ENCODE data around the gene PARVA. TPM values are rescaled to one million over a fixed set of nuclear protein-coding genes. Genes with fewer than 3 reads are reported as not detected.

The PARVA gene
- total RNA-seq, 1 experiment from 2014 or later = 18.1 TPM

- no peak overlapping the region for H3K23ac ChIP-seq (ENCODE audit: insufficient read length, low read depth, low read length)
- no peak overlapping the region for H3K4ac ChIP-seq (ENCODE audit: low read depth, low read length)
- H3K4me1 ChIP-seq (ENCODE audit: insufficient read depth, low read length) = no peaks in the 10 kb centered on the region; the same call in 1 of the 2 replicates
- H3K36me3 Mint-ChIP-seq (ENCODE audit: insufficient read depth in 1 of 3, low read depth in 3 of 3) = peaks cover 2 to 7% (median 3%) of the 10 kb centered on the region in 3 experiments; a peak in 5 of 7 replicates
- no peak overlapping the region for H4K8ac ChIP-seq (replicated peaks; ENCODE audit: insufficient read length, low read depth, low read length)
- H3K4me3 Mint-ChIP-seq = no peak overlapping the region
- no peaks in the 10 kb centered on the region for H4K20me1 ChIP-seq (ENCODE audit: control insufficient read depth, insufficient read depth, insufficient read length)
- H3K23me2 ChIP-seq (ENCODE audit: insufficient read length, low read depth, low read length, poor library complexity, severe bottlenecking) = no peaks in the 10 kb centered on the region
- no CpG with 5 or more reads among the region's 8 CpGs for WGBS (ENCODE audit: extremely low coverage, insufficient read length, low lambda C conversion rate)
- no peaks in the 10 kb centered on the region for H3K79me1 ChIP-seq (ENCODE audit: insufficient read depth, low read depth, low read length, poor library complexity, severe bottlenecking)
- peaks cover 3% of the 10 kb centered on the region in 2 experiments for H3K9me3 Mint-ChIP-seq
- TF ChIP-seq, protein P1, sequence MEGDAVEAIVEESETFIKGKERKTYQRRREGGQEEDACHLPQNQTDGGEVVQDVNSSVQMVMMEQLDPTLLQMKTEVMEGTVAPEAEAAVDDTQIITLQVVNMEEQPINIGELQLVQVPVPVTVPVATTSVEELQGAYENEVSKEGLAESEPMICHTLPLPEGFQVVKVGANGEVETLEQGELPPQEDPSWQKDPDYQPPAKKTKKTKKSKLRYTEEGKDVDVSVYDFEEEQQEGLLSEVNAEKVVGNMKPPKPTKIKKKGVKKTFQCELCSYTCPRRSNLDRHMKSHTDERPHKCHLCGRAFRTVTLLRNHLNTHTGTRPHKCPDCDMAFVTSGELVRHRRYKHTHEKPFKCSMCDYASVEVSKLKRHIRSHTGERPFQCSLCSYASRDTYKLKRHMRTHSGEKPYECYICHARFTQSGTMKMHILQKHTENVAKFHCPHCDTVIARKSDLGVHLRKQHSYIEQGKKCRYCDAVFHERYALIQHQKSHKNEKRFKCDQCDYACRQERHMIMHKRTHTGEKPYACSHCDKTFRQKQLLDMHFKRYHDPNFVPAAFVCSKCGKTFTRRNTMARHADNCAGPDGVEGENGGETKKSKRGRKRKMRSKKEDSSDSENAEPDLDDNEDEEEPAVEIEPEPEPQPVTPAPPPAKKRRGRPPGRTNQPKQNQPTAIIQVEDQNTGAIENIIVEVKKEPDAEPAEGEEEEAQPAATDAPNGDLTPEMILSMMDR (conservative IDR thresholded peaks at IDR 0.05) = no peak
- H3T11ph ChIP-seq (ENCODE audit: low read length) = no peak overlapping the region
- H2BK5ac ChIP-seq (ENCODE audit: insufficient read length, low read length) = no peak overlapping the region
- no peaks in the 10 kb centered on the region for H3K9me3 ChIP-seq (ENCODE audit: control insufficient read depth, low read depth, low read length)
- H3K56ac ChIP-seq (ENCODE audit: insufficient read length, low read depth, low read length) = no peak overlapping the region
- H4K91ac ChIP-seq (ENCODE audit: insufficient read length, low read depth, low read length) = no peak overlapping the region
- H3K14ac ChIP-seq (ENCODE audit: insufficient read depth, low read length) = no peak overlapping the region
- no peak overlapping the region for H2AFZ ChIP-seq (ENCODE audit: low read length)
- no peak overlapping the region for H3K9ac ChIP-seq (ENCODE audit: extremely low read depth, insufficient read length, low read length)
- no peak overlapping the region for H3K27ac ChIP-seq (ENCODE audit: insufficient read length, low read depth, low read length)
- H2AK5ac ChIP-seq (ENCODE audit: insufficient read length, low read length) = no peak overlapping the region
- no peaks in the 10 kb centered on the region for H3K79me2 ChIP-seq (ENCODE audit: insufficient read depth, low read length)
- H2BK12ac ChIP-seq (ENCODE audit: insufficient read length, low read depth, low read length) = no peak overlapping the region
- H2BK120ac ChIP-seq (ENCODE audit: low read depth, low read length, poor library complexity, severe bottlenecking) = no peak overlapping the region
- H3K18ac ChIP-seq (ENCODE audit: insufficient read length, low read depth, low read length) = no peak overlapping the region
- H2BK20ac ChIP-seq (ENCODE audit: low read depth, low read length, poor library complexity, severe bottlenecking) = no peak overlapping the region
- peaks cover 13% of the 10 kb centered on the region in 2 experiments for H3K4me1 Mint-ChIP-seq
- DNase-seq = no peak
- no peak overlapping the region for H4K5ac ChIP-seq (ENCODE audit: insufficient read length, low read depth, low read length)
- H3K27me3 ChIP-seq (ENCODE audit: insufficient read depth, low read length) = no peaks in the 10 kb centered on the region
- H3K4me2 ChIP-seq (ENCODE audit: insufficient read depth, insufficient read length, low read length) = no peak overlapping the region
- H2BK15ac ChIP-seq (ENCODE audit: low read depth, low read length) = no peak overlapping the region
- H3K27me3 Mint-ChIP-seq (ENCODE audit: low read depth) = no peaks in the 10 kb centered on the region
- peak overlapping the region in 2 of 3 experiments; percentile 25 to 92; a peak in 2 of 7 replicates for H3K27ac Mint-ChIP-seq
These were observed 25.3 kb downstream of the PARVA start for GRCh38 chr11:12402691-12403120.
